ENCODE results near the gene PALM.

DNA sequence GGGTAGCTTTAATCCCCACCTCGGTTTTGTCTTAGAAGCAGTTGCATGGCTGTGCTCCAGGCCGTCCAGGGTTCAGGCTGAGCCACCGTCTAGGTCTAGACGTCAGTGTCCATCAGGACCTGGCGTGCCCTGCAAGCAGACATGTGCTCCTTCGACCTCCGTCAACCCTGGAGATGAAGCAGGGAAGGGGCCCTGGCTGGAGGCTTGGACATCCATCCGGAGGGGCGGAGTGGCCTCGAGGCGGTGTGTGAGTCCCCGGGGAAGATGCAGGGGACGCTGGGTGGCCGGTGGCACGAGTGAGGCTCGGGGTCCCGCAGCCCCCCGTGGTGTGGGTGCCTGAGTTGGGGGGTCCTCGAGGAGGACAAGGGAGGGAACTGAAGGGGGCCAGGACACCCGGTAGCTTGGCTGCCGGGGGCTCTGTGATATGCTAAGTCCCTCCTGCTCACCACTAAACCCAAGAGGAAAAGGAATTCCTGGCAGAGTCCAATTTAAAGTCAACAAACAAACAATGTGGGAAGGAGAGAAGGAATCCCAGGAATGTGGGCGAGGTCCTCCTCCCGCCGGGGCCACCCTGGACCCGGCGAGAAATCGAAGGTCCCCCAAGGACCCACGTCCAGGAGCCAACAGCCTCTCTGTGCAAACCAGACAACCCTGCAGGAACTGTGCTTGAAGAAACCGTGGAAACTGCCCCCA is 73.6 kb downstream of the PALM start:
- TF ChIP-seq, protein P1, sequence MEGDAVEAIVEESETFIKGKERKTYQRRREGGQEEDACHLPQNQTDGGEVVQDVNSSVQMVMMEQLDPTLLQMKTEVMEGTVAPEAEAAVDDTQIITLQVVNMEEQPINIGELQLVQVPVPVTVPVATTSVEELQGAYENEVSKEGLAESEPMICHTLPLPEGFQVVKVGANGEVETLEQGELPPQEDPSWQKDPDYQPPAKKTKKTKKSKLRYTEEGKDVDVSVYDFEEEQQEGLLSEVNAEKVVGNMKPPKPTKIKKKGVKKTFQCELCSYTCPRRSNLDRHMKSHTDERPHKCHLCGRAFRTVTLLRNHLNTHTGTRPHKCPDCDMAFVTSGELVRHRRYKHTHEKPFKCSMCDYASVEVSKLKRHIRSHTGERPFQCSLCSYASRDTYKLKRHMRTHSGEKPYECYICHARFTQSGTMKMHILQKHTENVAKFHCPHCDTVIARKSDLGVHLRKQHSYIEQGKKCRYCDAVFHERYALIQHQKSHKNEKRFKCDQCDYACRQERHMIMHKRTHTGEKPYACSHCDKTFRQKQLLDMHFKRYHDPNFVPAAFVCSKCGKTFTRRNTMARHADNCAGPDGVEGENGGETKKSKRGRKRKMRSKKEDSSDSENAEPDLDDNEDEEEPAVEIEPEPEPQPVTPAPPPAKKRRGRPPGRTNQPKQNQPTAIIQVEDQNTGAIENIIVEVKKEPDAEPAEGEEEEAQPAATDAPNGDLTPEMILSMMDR (IDR thresholded peaks at IDR 0.05), result no peak
- no peak for TF ChIP-seq SIN3A (IDR thresholded peaks at IDR 0.05; ENCODE audit: borderline replicate concordance, insufficient read depth, low read depth, low read length)
